WTC11 (cell line): Measurements from ENCODE around the gene LONP2. TPM values are rescaled to one million over a fixed set of nuclear protein-coding genes. Genes with fewer than 3 reads are reported as not detected.
"Not testable (repeated sequence)": the region's sequence is repeated elsewhere in the genome, so short reads cannot be mapped to it uniquely, and the experiment has no call there.

ENCODE experiments used
- ATAC-seq: fragments of 200-7000 bp; cut with Tn5 transposase; 2 replicates; pipeline ENCODE4 v1.10.0; 2021; ENCODE audit warnings: mild to moderate bottlenecking, moderate library complexity
- CTCF ChIA-PET: fragments of 300-600 bp; sonication (Branson Sonifier 250); formaldehyde crosslinking; loops from one replicate; lab custom pipeline; 2021; ENCODE audit warnings: antibody characterized with exemption; lab: Charles Lee
- POLR2A ChIA-PET: fragments of 350-600 bp; sonication (Branson Sonifier 250); formaldehyde crosslinking; loops from one replicate; lab custom pipeline; 2021; ENCODE audit warnings: antibody characterized with exemption; lab: Charles Lee
- DNase-seq: peaks from one replicate; pipeline ENCODE4 v3.0.0; 2021; ENCODE audit warnings: low spot score
- H3K27ac Mint-ChIP-seq: 2 replicates; pipeline ENCODE4 v1.8.0; 2021; ENCODE audit warnings: mixed read lengths
- H3K27me3 Mint-ChIP-seq: 2 replicates; pipeline ENCODE4 v1.8.0; 2021; ENCODE audit warnings: low read depth, mild to moderate bottlenecking, moderate library complexity, mixed read lengths
- H3K36me3 Mint-ChIP-seq: 2 replicates; pipeline ENCODE4 v1.8.0; 2021; ENCODE audit warnings: mixed read lengths
- H3K4me1 Mint-ChIP-seq: 2 replicates; pipeline ENCODE4 v1.8.0; 2022; ENCODE audit warnings: mixed read lengths
- H3K4me3 Mint-ChIP-seq: 2 replicates; pipeline ENCODE4 v1.8.0; 2021; ENCODE audit warnings: mild to moderate bottlenecking, moderate library complexity, mixed read lengths
- H3K9me3 Mint-ChIP-seq: 2 replicates; pipeline ENCODE4 v1.8.0; 2021; ENCODE audit warnings: mixed read lengths
- ATF6 ChIP-seq: sonication (generic); formaldehyde crosslinking; IDR thresholded peaks from 2 replicates; pipeline ENCODE4 v1.8.1; 2023; ENCODE audit warnings: mild to moderate bottlenecking, missing genetic modification reagents
- CREB1 ChIP-seq: sonication (generic); formaldehyde crosslinking; IDR thresholded peaks from 2 replicates; pipeline ENCODE4 v1.8.0; 2023; ENCODE audit warnings: mild to moderate bottlenecking, missing genetic modification reagents
- ESRRA ChIP-seq: sonication (generic); formaldehyde crosslinking; IDR thresholded peaks from 2 replicates; pipeline ENCODE4 v1.8.1; 2022; ENCODE audit warnings: mild to moderate bottlenecking, missing genetic modification reagents, borderline replicate concordance
- ETV6 ChIP-seq: sonication (generic); formaldehyde crosslinking; IDR thresholded peaks from 2 replicates; pipeline ENCODE4 v1.8.1; 2022; ENCODE audit warnings: mild to moderate bottlenecking, missing genetic modification reagents
- FOXJ3 ChIP-seq: sonication (generic); formaldehyde crosslinking; IDR thresholded peaks from 2 replicates; pipeline ENCODE4 v1.9.0; 2021; ENCODE audit warnings: missing genetic modification reagents, mild to moderate bottlenecking, borderline replicate concordance
- GTF2I ChIP-seq: fragments of 250-450 bp; sonication (Bioruptor Pico); conservative IDR thresholded peaks from 2 replicates; pipeline ENCODE4 v1.4.0; 2021; ENCODE audit warnings: mild to moderate bottlenecking
- IRF2 ChIP-seq: sonication (generic); formaldehyde crosslinking; IDR thresholded peaks from 2 replicates; pipeline ENCODE4 v1.8.0; 2022; ENCODE audit warnings: low read depth, missing genetic modification reagents, borderline replicate concordance
- MLX ChIP-seq: sonication (generic); formaldehyde crosslinking; IDR thresholded peaks from 2 replicates; pipeline ENCODE4 v1.8.1; 2023; ENCODE audit warnings: mild to moderate bottlenecking, missing genetic modification reagents, moderate library complexity
- MXD4 ChIP-seq: fragments of 250-450 bp; sonication (Bioruptor Pico); IDR thresholded peaks from 2 replicates; pipeline ENCODE4 v1.8.0; 2021; ENCODE audit warnings: mild to moderate bottlenecking, moderate library complexity, borderline replicate concordance
- NFYB ChIP-seq: sonication (generic); formaldehyde crosslinking; conservative IDR thresholded peaks from 2 replicates; pipeline ENCODE4 v1.8.0; 2022; ENCODE audit warnings: low read depth, missing genetic modification reagents
- NR1H2 ChIP-seq: sonication (generic); formaldehyde crosslinking; IDR thresholded peaks from 2 replicates; pipeline ENCODE4 v1.9.0; 2021; ENCODE audit warnings: mild to moderate bottlenecking, moderate library complexity, missing genetic modification reagents
- NR2C2 ChIP-seq: sonication (generic); formaldehyde crosslinking; IDR thresholded peaks from 2 replicates; pipeline ENCODE4 v1.8.0; 2022; ENCODE audit warnings: mild to moderate bottlenecking, missing genetic modification reagents
- RELA ChIP-seq: sonication (generic); formaldehyde crosslinking; IDR thresholded peaks from 2 replicates; pipeline ENCODE4 v1.8.1; 2022; ENCODE audit warnings: missing genetic modification reagents, mild to moderate bottlenecking, borderline replicate concordance
- SMAD3 ChIP-seq: sonication (generic); formaldehyde crosslinking; IDR thresholded peaks from 2 replicates; pipeline ENCODE4 v1.8.0; 2022; ENCODE audit warnings: missing genetic modification reagents, mild to moderate bottlenecking, borderline replicate concordance
- SOX15 ChIP-seq: fragments of 250-450 bp; sonication (Bioruptor Pico); IDR thresholded peaks from 2 replicates; pipeline ENCODE4 v1.9.0; 2021; ENCODE audit warnings: mild to moderate bottlenecking
- ZBTB43 ChIP-seq: sonication (generic); formaldehyde crosslinking; IDR thresholded peaks from 2 replicates; pipeline ENCODE4 v1.8.1; 2023; ENCODE audit warnings: mild to moderate bottlenecking, missing genetic modification reagents
- ZNF219 ChIP-seq: sonication (generic); formaldehyde crosslinking; IDR thresholded peaks from 2 replicates; pipeline ENCODE4 v1.8.0; 2023; ENCODE audit warnings: missing genetic modification reagents, mild to moderate bottlenecking, borderline replicate concordance
- ZNF232 ChIP-seq: sonication (generic); formaldehyde crosslinking; IDR thresholded peaks from 2 replicates; pipeline ENCODE4 v1.8.0; 2022; ENCODE audit warnings: mild to moderate bottlenecking, missing genetic modification reagents
- ZNF263 ChIP-seq: sonication (generic); formaldehyde crosslinking; IDR thresholded peaks from 2 replicates; pipeline ENCODE4 v1.8.1; 2022; ENCODE audit warnings: low read depth, mild to moderate bottlenecking, moderate library complexity, missing genetic modification reagents
- ZNF317 ChIP-seq: sonication (generic); formaldehyde crosslinking; IDR thresholded peaks from 2 replicates; pipeline ENCODE4 v1.8.1; 2023; ENCODE audit warnings: low read depth, mild to moderate bottlenecking, moderate library complexity, missing genetic modification reagents, borderline replicate concordance
- total RNA-seq: library from RNA; stranded (reverse); gene quantifications from 3 replicates; pipeline ENCODE4 v1.2.3, GENCODE V29; 2021

LONP2 gene
- total RNA-seq, 1 experiment from 2014 or later: 28.4 TPM

- no peak for DNase-seq
Measured at GRCh38 chr16:48395375-48395774, 151.3 kb downstream of the LONP2 start.

GRCh38 chr16:48402547-48402946 lies 158.4 kb downstream of the LONP2 start:
- CTCF ChIA-PET, POLR2A ChIA-PET: not testable (repeated sequence)

More at GRCh38 chr16:48395375-48395774, 151.3 kb downstream of the LONP2 start:
- TF ChIP-seq MXD4 (CRISPR knock-in tag): no peak
- POLR2A ChIA-PET: no interaction called here
- ATAC-seq: no peak
- Mint-ChIP-seq H3K4me1 (peaks cover 4% of the 10 kb centered on the region), H3K4me3 (no peak overlapping the region), H3K27me3 (no peaks in the 10 kb centered on the region), H3K9me3 (0 out of 2 replicates have a peak, but pooled peaks cover 4% of the 10 kb centered on the region), H3K27ac (no peak overlapping the region), H3K36me3 (no peaks in the 10 kb centered on the region)
- CTCF ChIA-PET: no interaction called here

DNA sequence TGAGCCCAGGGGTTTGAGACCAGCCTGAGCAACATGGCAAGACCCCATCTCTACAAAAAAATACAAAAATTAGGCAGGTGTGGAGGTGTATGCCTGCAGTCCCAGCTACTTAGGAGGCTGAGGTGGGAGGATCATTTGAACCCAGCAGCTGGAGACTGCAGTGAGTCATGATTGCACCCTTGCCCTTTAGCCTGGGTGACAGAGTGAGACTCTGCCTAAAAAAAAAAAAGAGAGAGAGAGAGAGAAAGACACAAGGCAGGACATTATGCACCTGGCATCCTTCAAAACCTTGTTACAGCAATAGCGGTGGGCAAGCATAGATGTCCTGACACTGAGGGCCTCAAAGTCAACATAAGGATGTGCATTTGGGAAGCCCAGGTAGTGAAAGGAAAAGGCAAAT lies 161.1 kb downstream of the LONP2 start:
- H3K27ac Mint-ChIP-seq: no peak overlapping the region
- H3K9me3 Mint-ChIP-seq: no peaks in the 10 kb centered on the region
- TF ChIP-seq SMAD3 (CRISPR knock-in tag) (no peak), ZBTB43 (CRISPR knock-in tag) (no peak), SOX15 (CRISPR knock-in tag) (no peak), FOXJ3 (CRISPR knock-in tag) (no peak), NR2C2 (no peak), CREB1 (CRISPR knock-in tag) (no peak), ATF6 (CRISPR knock-in tag) (no peak), ZNF263 (CRISPR knock-in tag) (no peak)
- H3K4me3 Mint-ChIP-seq: no peak overlapping the region
- ATAC-seq: no peak
- ChIA-PET CTCF (no interaction called here), POLR2A (no interaction called here)
- H3K27me3 Mint-ChIP-seq: no peaks in the 10 kb centered on the region
- H3K4me1 Mint-ChIP-seq: peaks cover 15% of the 10 kb centered on the region
- H3K36me3 Mint-ChIP-seq: no peaks in the 10 kb centered on the region
- DNase-seq: no peak

More at GRCh38 chr16:48402547-48402946, 158.4 kb downstream of the LONP2 start:
- H3K4me3 Mint-ChIP-seq, H3K36me3 Mint-ChIP-seq, ATAC-seq, H3K27me3 Mint-ChIP-seq, H3K27ac Mint-ChIP-seq, H3K9me3 Mint-ChIP-seq, DNase-seq: not testable (repeated sequence)
- H3K4me1 Mint-ChIP-seq: peaks cover 15% of the 10 kb centered on the region

GRCh38 chr16:48405907-48406306 lies 161.8 kb downstream of the LONP2 start:
- ChIA-PET CTCF (no interaction called here), POLR2A (no interaction called here)
- Mint-ChIP-seq H3K36me3 (no peaks in the 10 kb centered on the region), H3K27me3 (no peaks in the 10 kb centered on the region), H3K4me3 (no peak overlapping the region), H3K4me1 (peaks cover 15% of the 10 kb centered on the region), H3K9me3 (no peaks in the 10 kb centered on the region), H3K27ac (no peak overlapping the region)
- TF ChIP-seq NR1H2 (CRISPR knock-in tag) (no peak), GTF2I (CRISPR knock-in tag) (no peak), ESRRA (CRISPR knock-in tag) (no peak), RELA (CRISPR knock-in tag) (no peak), ZNF317 (CRISPR knock-in tag) (no peak), IRF2 (no peak), ZNF219 (no peak), MLX (no peak), ZNF232 (CRISPR knock-in tag) (no peak), ETV6 (CRISPR knock-in tag) (no peak), NFYB (CRISPR knock-in tag) (no peak)
- no peak for ATAC-seq
- no peak for DNase-seq
